ENCODE measurements around the gene PGBD2. TPM values are rescaled to one million over a fixed set of nuclear protein-coding genes. Genes with fewer than 3 reads are reported as not detected.
A peak's percentile ranks its signal among the peaks of the same experiment; 100 is the strongest.

PGBD2 gene
- total and polyA plus RNA-seq, 2 of the 8 experiments (the other 6 are each of a cell fraction or from before 2014, with no cell fraction given): 4.5 to 7.7 TPM

- Histone ChIP-seq H3K14ac (ENCODE audit: insufficient read length) (no peak overlapping the region), H3K36me3 (ENCODE audit: control insufficient read depth in 2 of 4, insufficient read depth in 4 of 4, low read length in 3 of 4) (0 out of 8 replicates have a peak, but pooled peaks cover 0 to 3% (median 0%) of the 10 kb centered on the region in 4 experiments), H3K79me1 (ENCODE audit: low read depth, low read length) (peaks cover 2% of the 10 kb centered on the region; the same call in 1 of the 2 replicates), H3K79me2 (ENCODE audit: control insufficient read depth in 1 of 2, insufficient read depth in 2 of 2, low read length in 2 of 2) (peaks cover 0 to 35% of the 10 kb centered on the region in 2 experiments; a peak in 2 of 4 replicates), H3K4me2 (ENCODE audit: insufficient read depth in 1 of 2, low read depth in 2 of 2, low read length in 2 of 2) (peak overlapping the region; percentile 64 to 82), H3K27ac (ENCODE audit: low read depth, low read length) (peak overlapping the region; percentile 99), H3K23ac (ENCODE audit: insufficient read length) (no peak overlapping the region), H3K4me3 (ENCODE audit: extremely low read depth in 1 of 4, insufficient read depth in 2 of 4, low read depth in 3 of 4, low read length in 4 of 4) (peak overlapping the region; percentile 47 to 82 (median 76)), H2BK120ac (replicated peaks; ENCODE audit: low read depth, low read length) (no peak overlapping the region), H3K4me1 (replicated peaks in 1 of 4; ENCODE audit: control insufficient read depth in 3 of 4, insufficient read depth in 4 of 4, low read length in 3 of 4) (peaks cover 0 to 8% (median 3%) of the 10 kb centered on the region in 4 experiments; a peak in 3 of 7 replicates), H2AFZ (ENCODE audit: low read length) (peak overlapping the region; percentile 88), H2BK20ac (ENCODE audit: low read length) (no peak overlapping the region), H3K23me2 (ENCODE audit: low read depth, low read length) (peaks cover 6% of the 10 kb centered on the region), H4K5ac (ENCODE audit: insufficient read length, low read depth, low read length) (peak overlapping the region; percentile 80), H3K9ac (replicated peaks in 1 of 4; ENCODE audit: extremely low read depth in 1 of 4, low read depth in 3 of 4, low read length in 3 of 4) (peak overlapping the region; percentile 79 to 99 (median 94)), H4K20me1 (replicated peaks in 1 of 2; ENCODE audit: control insufficient read depth in 1 of 2, insufficient read depth in 2 of 2, low read length in 2 of 2) (no peaks in the 10 kb centered on the region), H3K9me3 (ENCODE audit: insufficient read depth in 2 of 2, low read depth in 1 of 2, low read length in 1 of 2) (no peaks in the 10 kb centered on the region), H2BK12ac (ENCODE audit: low read depth, low read length) (no peak overlapping the region; the same call in 1 of the 2 replicates), H4K91ac (replicated peaks; ENCODE audit: insufficient read length, low read length) (peak overlapping the region; percentile 62), H2BK15ac (ENCODE audit: low read length) (no peak overlapping the region), H3K27me3 (replicated peaks in 1 of 4; ENCODE audit: control insufficient read depth in 3 of 4, extremely low read depth in 1 of 4, insufficient read depth in 3 of 4, low read length in 3 of 4) (no peaks in the 10 kb centered on the region), H3K18ac (ENCODE audit: extremely low read depth, low read length) (peak overlapping the region; percentile 49; the same call in 1 of the 2 replicates), H3K56ac (replicated peaks; ENCODE audit: insufficient read length, low read depth, low read length) (no peak overlapping the region), H3K4ac (replicated peaks; ENCODE audit: insufficient read length, low read depth, low read length) (no peak overlapping the region), H2BK5ac (ENCODE audit: low read depth, low read length) (peak overlapping the region; percentile 100), H2AK5ac (ENCODE audit: low read depth, low read length) (no peak overlapping the region; the same call in 1 of the 2 replicates), H4K8ac (ENCODE audit: extremely low read depth, insufficient read depth, low read length) (no peak overlapping the region)
- DNase-seq (ENCODE audit: low read depth in 1 of 2, low spot score in 2 of 2) (no peak), FAIRE-seq (no peak)
- 31% methylated on average over 4 of the region's 4 CpGs; no CpG with 5 or more reads in 1 of the 2 experiments for WGBS, 2 experiments (ENCODE audit: extremely low coverage in 1 of 2, insufficient coverage in 1 of 2, insufficient read length in 1 of 2, insufficient replicate concordance in 2 of 2, low coverage in 1 of 2, low lambda C conversion rate in 2 of 2, missing lambda C conversion rate in 1 of 2)
- ChIA-PET CTCF (ENCODE audit: partially characterized antibody) (interaction anchor here (0.9 to 1.7 kb wide), 6 partner anchors 18 to 63 kb away, joined by 3 to 5 read pairs (median 4); no protein-coding TSS in a partner anchor), POLR2A (ENCODE audit: partially characterized antibody) (interaction anchor here (0.7 to 2.0 kb wide), 17 partner anchors 9 to 99 kb away, joined by 3 to 18 read pairs (median 4); partner anchors contain the start of genes SH3BP5L, ZNF672 and ZNF692)
- TF ChIP-seq RBBP5 (IDR thresholded peaks at IDR 0.05; ENCODE audit: borderline replicate concordance, low read depth, low read length): no peak
- TF ChIP-seq KDM4A (IDR thresholded peaks at IDR 0.05; ENCODE audit: low read depth, low read length, severe bottlenecking): no peak
- no peak for TF ChIP-seq RXRA (IDR thresholded peaks at IDR 0.05; ENCODE audit: insufficient read depth, low read depth, low read length)
- no peak for TF ChIP-seq SRF (IDR thresholded peaks at IDR 0.05; ENCODE audit: low read depth, low read length)
- TF ChIP-seq RFX5 (IDR thresholded peaks at IDR 0.05; ENCODE audit: borderline replicate concordance, low read depth, low read length): no peak
- TF ChIP-seq BRCA1 (IDR thresholded peaks at IDR 0.05; ENCODE audit: low read depth, low read length): no peak
- TF ChIP-seq KDM1A (IDR thresholded peaks at IDR 0.05; ENCODE audit: borderline replicate concordance, low read length): no peak
- TF ChIP-seq SIX5 (IDR thresholded peaks at IDR 0.05; ENCODE audit: low read depth, low read length): no peak
- TF ChIP-seq MAFK (IDR thresholded peaks at IDR 0.05; ENCODE audit: low read depth, low read length): no peak
- no peak for TF ChIP-seq JUN (IDR thresholded peaks at IDR 0.05; ENCODE audit: low read depth, low read length)
- TF ChIP-seq POU5F1 (IDR thresholded peaks at IDR 0.05; ENCODE audit: low read depth, low read length): no peak
- TF ChIP-seq TCF12 (IDR thresholded peaks at IDR 0.05; ENCODE audit: low read depth, low read length): no peak
- TF ChIP-seq SIN3A (conservative IDR thresholded peaks at IDR 0.05 in 1 of 2, IDR thresholded peaks at IDR 0.05 in 1 of 2; ENCODE audit: low read depth in 1 of 2, low read length in 2 of 2): no peak
- TF ChIP-seq, protein P1, sequence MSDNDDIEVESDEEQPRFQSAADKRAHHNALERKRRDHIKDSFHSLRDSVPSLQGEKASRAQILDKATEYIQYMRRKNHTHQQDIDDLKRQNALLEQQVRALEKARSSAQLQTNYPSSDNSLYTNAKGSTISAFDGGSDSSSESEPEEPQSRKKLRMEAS (IDR thresholded peaks at IDR 0.05): no peak
These were observed 400 bp upstream of the PGBD2 start for GRCh38 chr1:248905662-248906008.
